ENCODE results near the gene ITPR3. TPM values are rescaled to one million over a fixed set of nuclear protein-coding genes. Genes with fewer than 3 reads are reported as not detected.

Gene ITPR3
- total and polyA plus RNA-seq, 4 donors = 0.49 to 2.8 (median 0.71) TPM

DNA sequence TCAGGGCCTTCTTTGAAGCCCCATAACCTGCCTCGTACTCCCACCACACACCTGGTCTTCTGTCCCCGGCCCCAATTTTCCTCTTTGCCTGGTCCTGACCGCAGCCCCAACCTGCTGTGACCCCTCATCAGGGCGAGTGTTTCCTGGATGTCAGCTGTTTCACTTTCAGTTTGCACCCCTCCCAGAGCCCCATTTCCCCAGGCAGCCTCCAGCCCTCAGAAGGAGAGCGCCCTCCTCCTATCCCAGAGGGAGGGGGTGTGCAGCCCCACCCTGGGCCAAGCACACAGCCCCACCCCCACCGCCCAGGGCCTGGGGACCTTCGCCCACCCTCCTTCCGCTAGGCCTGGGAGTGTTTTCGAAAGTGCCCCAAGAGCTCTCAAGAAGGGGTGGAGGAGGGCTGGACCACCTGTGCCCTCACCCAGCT, 42.5 kb upstream of the ITPR3 start:
- Histone ChIP-seq H3K9me3 (ENCODE audit: control insufficient read depth in 4 of 4, low read length in 3 of 4) (no peaks in the 10 kb centered on the region), H3K27ac (ENCODE audit: low read depth in 1 of 2, low read length in 2 of 2) (peak overlapping the region in 1 of 2 donors; percentile 39), H3K4me1 (ENCODE audit: control insufficient read depth in 4 of 4, insufficient read depth in 4 of 4, low read length in 3 of 4) (peaks cover 4 to 13% (median 5%) of the 10 kb centered on the region in 4 donors), H3K4me3 (ENCODE audit: low read depth in 1 of 3, low read length in 3 of 3) (peak overlapping the region in 1 of 3 donors; percentile 29), H3K27me3 (ENCODE audit: control insufficient read depth in 4 of 4, insufficient read depth in 4 of 4, low read length in 3 of 4) (no peaks in the 10 kb centered on the region), H3K9ac (ENCODE audit: low read depth in 1 of 2, low read length in 2 of 2) (no peak overlapping the region), H3K36me3 (ENCODE audit: control insufficient read depth in 4 of 4, insufficient read depth in 3 of 4, low read depth in 1 of 4, low read length in 3 of 4) (peaks cover 0 to 20% (median 14%) of the 10 kb centered on the region in 4 donors)
- TF ChIP-seq FOXA2 (IDR thresholded peaks at IDR 0.05) = no peak
- TF ChIP-seq, protein P1, sequence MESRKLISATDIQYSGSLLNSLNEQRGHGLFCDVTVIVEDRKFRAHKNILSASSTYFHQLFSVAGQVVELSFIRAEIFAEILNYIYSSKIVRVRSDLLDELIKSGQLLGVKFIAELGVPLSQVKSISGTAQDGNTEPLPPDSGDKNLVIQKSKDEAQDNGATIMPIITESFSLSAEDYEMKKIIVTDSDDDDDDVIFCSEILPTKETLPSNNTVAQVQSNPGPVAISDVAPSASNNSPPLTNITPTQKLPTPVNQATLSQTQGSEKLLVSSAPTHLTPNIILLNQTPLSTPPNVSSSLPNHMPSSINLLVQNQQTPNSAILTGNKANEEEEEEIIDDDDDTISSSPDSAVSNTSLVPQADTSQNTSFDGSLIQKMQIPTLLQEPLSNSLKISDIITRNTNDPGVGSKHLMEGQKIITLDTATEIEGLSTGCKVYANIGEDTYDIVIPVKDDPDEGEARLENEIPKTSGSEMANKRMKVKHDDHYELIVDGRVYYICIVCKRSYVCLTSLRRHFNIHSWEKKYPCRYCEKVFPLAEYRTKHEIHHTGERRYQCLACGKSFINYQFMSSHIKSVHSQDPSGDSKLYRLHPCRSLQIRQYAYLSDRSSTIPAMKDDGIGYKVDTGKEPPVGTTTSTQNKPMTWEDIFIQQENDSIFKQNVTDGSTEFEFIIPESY (IDR thresholded peaks at IDR 0.05) = no peak
- TF ChIP-seq NR2F2 (IDR thresholded peaks at IDR 0.05) = no peak
- TF ChIP-seq EGR1 (IDR thresholded peaks at IDR 0.05; ENCODE audit: low read depth in 2 of 2) = no peak
- TF ChIP-seq RXRA (IDR thresholded peaks at IDR 0.05) = no peak
- no peak for TF ChIP-seq TAF1 (conservative IDR thresholded peaks at IDR 0.05)
- DNase-seq (ENCODE audit: low spot score) = no peak
- WGBS = 75% methylated on average over 9 of the region's 9 CpGs

DNA sequence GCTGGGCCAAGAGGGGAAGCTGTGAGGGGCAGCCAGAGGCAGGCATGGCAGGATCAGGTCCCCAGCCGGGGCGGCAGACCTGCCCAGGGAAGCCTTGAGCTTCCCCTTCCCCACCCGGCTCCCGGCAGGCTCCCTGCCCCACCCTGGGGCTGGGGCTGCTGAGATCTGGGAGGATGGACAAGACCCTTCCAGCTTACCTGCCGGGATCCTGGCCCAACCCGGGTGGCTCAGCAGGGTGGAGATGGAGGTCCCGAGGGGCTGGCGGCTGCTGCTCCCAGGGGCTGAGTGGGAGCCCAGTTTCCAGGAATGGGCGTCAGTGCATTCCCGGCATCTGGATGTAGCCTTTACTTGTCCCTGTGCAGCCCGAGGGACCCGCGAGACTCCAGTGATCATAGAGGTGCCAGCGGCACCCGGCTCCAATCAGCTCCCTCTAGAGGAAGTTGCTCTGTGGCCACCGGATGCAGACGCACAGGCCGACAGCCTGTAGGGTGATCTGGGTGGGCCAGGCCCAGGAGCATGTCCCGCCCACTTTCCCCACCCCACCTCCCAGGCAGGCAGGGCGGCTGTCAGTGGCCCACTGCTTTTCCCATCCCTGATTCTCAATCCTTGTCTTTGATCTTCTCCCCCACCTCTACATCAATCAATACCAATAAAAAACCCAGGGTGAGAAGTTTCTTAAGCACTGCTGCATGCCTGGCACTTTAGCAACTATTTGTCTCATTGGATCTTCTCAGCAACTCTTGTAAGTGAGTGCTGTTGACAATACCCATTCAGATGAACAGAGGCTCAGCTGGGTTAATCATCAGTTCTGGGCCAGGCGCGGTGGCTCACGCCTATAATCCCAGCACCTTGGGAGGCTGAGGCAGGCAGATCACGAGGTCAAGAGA, 41.1 kb upstream of the ITPR3 start, which contains the start of gene BAK1:
TSS of gene BAK1 (minus strand) at position 449 of the 887 bp plus-strand sequence. CDS start 2,672 bp downstream, outside the sequence.
- H3K4me1 ChIP-seq (ENCODE audit: control insufficient read depth in 4 of 4, insufficient read depth in 4 of 4, low read length in 3 of 4) = peaks cover 4 to 13% (median 5%) of the 10 kb centered on the region in 4 donors
- H3K27me3 ChIP-seq (ENCODE audit: control insufficient read depth in 4 of 4, insufficient read depth in 4 of 4, low read length in 3 of 4) = no peaks in the 10 kb centered on the region
- H3K27ac ChIP-seq (ENCODE audit: low read depth in 1 of 2, low read length in 2 of 2) = peak within 1 kb of the TSS; percentile 36 to 80
- H3K9me3 ChIP-seq (ENCODE audit: control insufficient read depth in 4 of 4, low read length in 3 of 4) = no peaks in the 10 kb centered on the region
- peak within 1 kb of the TSS; percentile 51 to 68 for H3K9ac ChIP-seq (ENCODE audit: low read depth in 1 of 2, low read length in 2 of 2)
- TF ChIP-seq, protein P2, sequence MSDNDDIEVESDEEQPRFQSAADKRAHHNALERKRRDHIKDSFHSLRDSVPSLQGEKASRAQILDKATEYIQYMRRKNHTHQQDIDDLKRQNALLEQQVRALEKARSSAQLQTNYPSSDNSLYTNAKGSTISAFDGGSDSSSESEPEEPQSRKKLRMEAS (IDR thresholded peaks at IDR 0.05) = no peak
- TF ChIP-seq FOXA2 (IDR thresholded peaks at IDR 0.05) (no peak), EGR1 (IDR thresholded peaks at IDR 0.05; ENCODE audit: low read depth in 2 of 2) (no peak), HNF4A (conservative IDR thresholded peaks at IDR 0.05) (no peak), YY1 (IDR thresholded peaks at IDR 0.05) (peak; percentile 36), SP1 (IDR thresholded peaks at IDR 0.05) (peak; percentile 35), GABPA (IDR thresholded peaks at IDR 0.05 in 1 of 2, conservative IDR thresholded peaks at IDR 0.05 in 1 of 2) (peak; percentile 81 to 91), RAD21 (IDR thresholded peaks at IDR 0.05) (peak; percentile 31 to 47), RXRA (IDR thresholded peaks at IDR 0.05) (no peak), TAF1 (conservative IDR thresholded peaks at IDR 0.05) (peak; percentile 38), NR2F2 (IDR thresholded peaks at IDR 0.05) (no peak), FOXA1 (IDR thresholded peaks at IDR 0.05) (no peak), JUND (IDR thresholded peaks at IDR 0.05) (no peak), HNF4G (IDR thresholded peaks at IDR 0.05) (no peak)
- TF ChIP-seq, protein P1 (IDR thresholded peaks at IDR 0.05) = no peak
- TF ChIP-seq, protein P3, sequence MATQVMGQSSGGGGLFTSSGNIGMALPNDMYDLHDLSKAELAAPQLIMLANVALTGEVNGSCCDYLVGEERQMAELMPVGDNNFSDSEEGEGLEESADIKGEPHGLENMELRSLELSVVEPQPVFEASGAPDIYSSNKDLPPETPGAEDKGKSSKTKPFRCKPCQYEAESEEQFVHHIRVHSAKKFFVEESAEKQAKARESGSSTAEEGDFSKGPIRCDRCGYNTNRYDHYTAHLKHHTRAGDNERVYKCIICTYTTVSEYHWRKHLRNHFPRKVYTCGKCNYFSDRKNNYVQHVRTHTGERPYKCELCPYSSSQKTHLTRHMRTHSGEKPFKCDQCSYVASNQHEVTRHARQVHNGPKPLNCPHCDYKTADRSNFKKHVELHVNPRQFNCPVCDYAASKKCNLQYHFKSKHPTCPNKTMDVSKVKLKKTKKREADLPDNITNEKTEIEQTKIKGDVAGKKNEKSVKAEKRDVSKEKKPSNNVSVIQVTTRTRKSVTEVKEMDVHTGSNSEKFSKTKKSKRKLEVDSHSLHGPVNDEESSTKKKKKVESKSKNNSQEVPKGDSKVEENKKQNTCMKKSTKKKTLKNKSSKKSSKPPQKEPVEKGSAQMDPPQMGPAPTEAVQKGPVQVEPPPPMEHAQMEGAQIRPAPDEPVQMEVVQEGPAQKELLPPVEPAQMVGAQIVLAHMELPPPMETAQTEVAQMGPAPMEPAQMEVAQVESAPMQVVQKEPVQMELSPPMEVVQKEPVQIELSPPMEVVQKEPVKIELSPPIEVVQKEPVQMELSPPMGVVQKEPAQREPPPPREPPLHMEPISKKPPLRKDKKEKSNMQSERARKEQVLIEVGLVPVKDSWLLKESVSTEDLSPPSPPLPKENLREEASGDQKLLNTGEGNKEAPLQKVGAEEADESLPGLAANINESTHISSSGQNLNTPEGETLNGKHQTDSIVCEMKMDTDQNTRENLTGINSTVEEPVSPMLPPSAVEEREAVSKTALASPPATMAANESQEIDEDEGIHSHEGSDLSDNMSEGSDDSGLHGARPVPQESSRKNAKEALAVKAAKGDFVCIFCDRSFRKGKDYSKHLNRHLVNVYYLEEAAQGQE (IDR thresholded peaks at IDR 0.05) = peak; percentile 11
- TF ChIP-seq, protein P4, sequence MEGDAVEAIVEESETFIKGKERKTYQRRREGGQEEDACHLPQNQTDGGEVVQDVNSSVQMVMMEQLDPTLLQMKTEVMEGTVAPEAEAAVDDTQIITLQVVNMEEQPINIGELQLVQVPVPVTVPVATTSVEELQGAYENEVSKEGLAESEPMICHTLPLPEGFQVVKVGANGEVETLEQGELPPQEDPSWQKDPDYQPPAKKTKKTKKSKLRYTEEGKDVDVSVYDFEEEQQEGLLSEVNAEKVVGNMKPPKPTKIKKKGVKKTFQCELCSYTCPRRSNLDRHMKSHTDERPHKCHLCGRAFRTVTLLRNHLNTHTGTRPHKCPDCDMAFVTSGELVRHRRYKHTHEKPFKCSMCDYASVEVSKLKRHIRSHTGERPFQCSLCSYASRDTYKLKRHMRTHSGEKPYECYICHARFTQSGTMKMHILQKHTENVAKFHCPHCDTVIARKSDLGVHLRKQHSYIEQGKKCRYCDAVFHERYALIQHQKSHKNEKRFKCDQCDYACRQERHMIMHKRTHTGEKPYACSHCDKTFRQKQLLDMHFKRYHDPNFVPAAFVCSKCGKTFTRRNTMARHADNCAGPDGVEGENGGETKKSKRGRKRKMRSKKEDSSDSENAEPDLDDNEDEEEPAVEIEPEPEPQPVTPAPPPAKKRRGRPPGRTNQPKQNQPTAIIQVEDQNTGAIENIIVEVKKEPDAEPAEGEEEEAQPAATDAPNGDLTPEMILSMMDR (IDR thresholded peaks at IDR 0.05; ENCODE audit: low read depth, low read length, missing input control) = peak; percentile 33
- TF ChIP-seq, protein P5, sequence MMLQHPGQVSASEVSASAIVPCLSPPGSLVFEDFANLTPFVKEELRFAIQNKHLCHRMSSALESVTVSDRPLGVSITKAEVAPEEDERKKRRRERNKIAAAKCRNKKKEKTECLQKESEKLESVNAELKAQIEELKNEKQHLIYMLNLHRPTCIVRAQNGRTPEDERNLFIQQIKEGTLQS (IDR thresholded peaks at IDR 0.05) = no peak
- peaks cover 0 to 9% (median 6%) of the 10 kb centered on the region in 4 donors for H3K36me3 ChIP-seq (ENCODE audit: control insufficient read depth in 4 of 4, insufficient read depth in 3 of 4, low read depth in 1 of 4, low read length in 3 of 4)
- WGBS = 9% methylated on average over 24 of the region's 24 CpGs
- H3K4me3 ChIP-seq (ENCODE audit: low read depth in 1 of 3, low read length in 3 of 3) = peak within 1 kb of the TSS; percentile 61 to 86 (median 81)
- peak; percentile 82 for DNase-seq (ENCODE audit: low spot score)
